Renal cortex interstitium (tissue), 15 donors: Measurements from ENCODE around the gene PPP1R12A. TPM values are rescaled to one million over a fixed set of nuclear protein-coding genes. Genes with fewer than 3 reads are reported as not detected.
"Not testable (repeated sequence)": the region's sequence is repeated elsewhere in the genome, so short reads cannot be mapped to it uniquely, and the experiment has no call there.

Experiments used
- DNase-seq, 11 donors: peaks; one replicate each; pipeline ENCODE4 v3.0.0-alpha.2; 2013; ENCODE audit warnings: low read depth in 9 of 11, low spot score in 4 of 11; ENCODE audit errors: extremely low read depth in 1 of 11
- long read RNA-seq, 16 experiments: transcript quantifications; one replicate each; lab custom pipeline, GENCODE V29; 2026
- polyA plus RNA-seq, 3 donors: library from polyadenylated mRNA; unstranded; fragments of 120-200 nt; gene quantifications; one replicate each; pipeline ENCODE4 v1.2.1, GENCODE V29; 2013; ENCODE audit not compliant: insufficient read length in 3 of 3

PPP1R12A gene
- 100 to 1,000 TPM in 2 of 3 donors, 10 to 100 TPM in 1; 93.4 to 124 (median 113) TPM for polyA plus RNA-seq
- long read RNA-seq, donor 1, partial matches to known transcripts, result 5 of 6 reads
- long read RNA-seq, donor 1, other reads (novel, unspliced or antisense), result 0 of 6 reads
- long read RNA-seq, donor 2, partial matches to known transcripts, result 14 of 21 reads
- long read RNA-seq, donor 2, other reads (novel, unspliced or antisense), result 0 of 21 reads
- long read RNA-seq, donor 3, partial matches to known transcripts, result 29 of 36 reads
- long read RNA-seq, donor 3, other reads (novel, unspliced or antisense), result 0 of 36 reads
- long read RNA-seq, donor 4, full-length matches to known transcripts, result 9 of 29 reads
- long read RNA-seq, donor 4, partial matches to known transcripts, result 20 of 29 reads
- long read RNA-seq, donor 4, other reads (novel, unspliced or antisense), result 0 of 29 reads
- long read RNA-seq, donor 5, result 0 reads
- long read RNA-seq, donor 6, transcript PPP1R12A-212 (3 exons, 443 nt), result major isoform, 7 of 43 reads
- long read RNA-seq, donor 6, partial matches to known transcripts, result 32 of 43 reads
- long read RNA-seq, donor 6, other reads (novel, unspliced or antisense), result 0 of 43 reads
- long read RNA-seq, donor 7, partial matches to known transcripts, result 47 of 53 reads
- long read RNA-seq, donor 7, other reads (novel, unspliced or antisense), result 0 of 53 reads
- long read RNA-seq, donor 8, transcript PPP1R12A-212 (3 exons, 443 nt), result major isoform, 7 of 46 reads
- long read RNA-seq, donor 8, partial matches to known transcripts, result 35 of 46 reads
- long read RNA-seq, donor 8, other reads (novel, unspliced or antisense), result 0 of 46 reads
- long read RNA-seq, donor 9, partial matches to known transcripts, result 11 of 12 reads
- long read RNA-seq, donor 9, other reads (novel, unspliced or antisense), result 0 of 12 reads
- long read RNA-seq, donor 10, partial matches to known transcripts, result 34 of 38 reads
- long read RNA-seq, donor 10, other reads (novel, unspliced or antisense), result 0 of 38 reads
- long read RNA-seq, donor 11, partial matches to known transcripts, result 13 of 14 reads
- long read RNA-seq, donor 11, other reads (novel, unspliced or antisense), result 0 of 14 reads
- long read RNA-seq, donor 12, partial matches to known transcripts, result 9 of 16 reads
- long read RNA-seq, donor 12, other reads (novel, unspliced or antisense), result 0 of 16 reads
- long read RNA-seq, donor 13, result 0 reads
- long read RNA-seq, donor 14, partial matches to known transcripts, result 0 of 2 reads
- long read RNA-seq, donor 14, other reads (novel, unspliced or antisense), result 0 of 2 reads
- long read RNA-seq, donor 15, partial matches to known transcripts, result 7 of 9 reads
- long read RNA-seq, donor 15, other reads (novel, unspliced or antisense), result 0 of 9 reads
- long read RNA-seq, donor 16, full-length matches to known transcripts, result 12 of 36 reads
- long read RNA-seq, donor 16, partial matches to known transcripts, result 24 of 36 reads
- long read RNA-seq, donor 16, other reads (novel, unspliced or antisense), result 0 of 36 reads

DNA sequence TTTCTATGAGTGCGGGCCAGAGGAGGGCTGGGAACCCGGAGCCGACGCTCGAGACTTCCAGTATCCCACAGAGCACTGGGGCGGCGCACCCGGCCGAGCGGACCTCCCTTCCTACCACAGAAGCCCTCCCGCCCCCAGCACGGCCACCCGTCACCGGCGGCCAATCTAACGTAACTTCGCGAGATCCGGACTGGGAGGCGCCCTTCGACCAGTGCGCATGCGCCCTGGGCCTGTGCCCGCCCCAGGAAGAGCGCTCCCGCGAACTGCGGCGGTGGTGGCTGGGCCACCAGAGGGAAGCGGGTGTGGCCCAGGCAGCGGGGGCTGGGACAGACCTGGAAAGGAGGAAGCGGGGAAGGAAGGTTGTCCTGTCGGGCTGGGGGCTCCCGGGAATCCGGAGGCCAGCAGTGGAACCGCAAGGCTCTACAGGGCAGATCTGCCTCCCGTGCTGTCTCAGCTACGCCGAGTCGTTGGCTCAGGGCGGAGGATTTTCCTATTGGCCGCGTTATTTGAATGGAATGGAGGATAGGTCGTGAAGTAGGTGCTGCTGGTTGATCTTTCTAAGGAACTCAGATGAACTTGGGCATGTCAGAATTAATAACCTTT, at the start of gene PPP1R12A:
Gene PPP1R12A (minus strand): TSS at position 77 of the 603 bp plus-strand sequence. CDS start 166 bp downstream, outside the sequence.
- peak; percentile 92 to 97 (median 95) for DNase-seq

DNA sequence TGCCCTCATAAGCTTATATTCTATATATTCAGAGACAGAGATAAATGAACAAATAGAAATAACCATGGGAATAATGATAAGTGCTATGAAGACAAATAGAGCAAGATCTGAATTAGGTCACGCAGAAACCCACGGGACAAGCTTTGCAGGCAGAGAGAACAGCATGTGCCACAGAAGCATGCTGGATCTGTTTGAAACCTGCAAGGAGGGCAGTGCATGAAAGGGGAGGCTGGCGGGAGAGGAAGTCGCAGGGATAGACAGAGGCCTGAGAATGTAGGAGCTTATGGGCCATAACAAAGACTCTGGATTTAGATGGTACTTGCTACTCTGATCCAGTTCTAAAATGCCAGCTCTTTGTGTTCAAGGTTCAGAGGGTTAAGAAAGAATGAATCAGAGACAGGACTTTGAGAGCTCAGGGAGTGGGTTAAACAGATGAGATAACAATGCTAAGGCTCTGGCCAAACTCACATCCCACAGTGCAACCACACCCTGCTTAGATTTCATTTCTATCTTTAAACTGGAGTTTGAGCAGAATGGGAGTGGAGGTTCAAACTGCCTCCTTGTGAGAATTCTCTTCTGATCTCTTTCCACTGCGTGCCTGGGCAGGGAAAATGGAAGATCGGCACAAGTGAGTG, 49.2 kb upstream of the PPP1R12A start:
- DNase-seq, result no peak

DNA sequence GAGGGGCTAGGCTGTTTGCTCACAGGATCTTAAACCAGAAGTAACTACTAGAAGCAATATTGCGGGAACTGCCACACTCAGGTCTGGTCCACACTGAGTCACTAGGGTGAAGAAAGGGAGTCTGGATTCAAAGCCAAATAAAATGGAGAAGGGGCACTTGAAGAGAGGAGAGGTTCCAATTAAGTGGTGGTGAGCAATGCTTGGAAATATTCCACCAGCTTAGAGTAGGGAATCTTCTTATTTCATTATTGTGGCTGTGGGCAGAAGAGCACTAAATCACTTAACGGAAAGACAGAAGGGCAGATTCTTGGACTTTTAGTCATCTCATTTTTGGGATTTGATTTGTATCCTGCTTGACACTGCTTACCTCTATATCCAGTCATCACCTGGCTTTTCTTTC, 48.6 kb upstream of the PPP1R12A start:
- no peak for DNase-seq

DNA sequence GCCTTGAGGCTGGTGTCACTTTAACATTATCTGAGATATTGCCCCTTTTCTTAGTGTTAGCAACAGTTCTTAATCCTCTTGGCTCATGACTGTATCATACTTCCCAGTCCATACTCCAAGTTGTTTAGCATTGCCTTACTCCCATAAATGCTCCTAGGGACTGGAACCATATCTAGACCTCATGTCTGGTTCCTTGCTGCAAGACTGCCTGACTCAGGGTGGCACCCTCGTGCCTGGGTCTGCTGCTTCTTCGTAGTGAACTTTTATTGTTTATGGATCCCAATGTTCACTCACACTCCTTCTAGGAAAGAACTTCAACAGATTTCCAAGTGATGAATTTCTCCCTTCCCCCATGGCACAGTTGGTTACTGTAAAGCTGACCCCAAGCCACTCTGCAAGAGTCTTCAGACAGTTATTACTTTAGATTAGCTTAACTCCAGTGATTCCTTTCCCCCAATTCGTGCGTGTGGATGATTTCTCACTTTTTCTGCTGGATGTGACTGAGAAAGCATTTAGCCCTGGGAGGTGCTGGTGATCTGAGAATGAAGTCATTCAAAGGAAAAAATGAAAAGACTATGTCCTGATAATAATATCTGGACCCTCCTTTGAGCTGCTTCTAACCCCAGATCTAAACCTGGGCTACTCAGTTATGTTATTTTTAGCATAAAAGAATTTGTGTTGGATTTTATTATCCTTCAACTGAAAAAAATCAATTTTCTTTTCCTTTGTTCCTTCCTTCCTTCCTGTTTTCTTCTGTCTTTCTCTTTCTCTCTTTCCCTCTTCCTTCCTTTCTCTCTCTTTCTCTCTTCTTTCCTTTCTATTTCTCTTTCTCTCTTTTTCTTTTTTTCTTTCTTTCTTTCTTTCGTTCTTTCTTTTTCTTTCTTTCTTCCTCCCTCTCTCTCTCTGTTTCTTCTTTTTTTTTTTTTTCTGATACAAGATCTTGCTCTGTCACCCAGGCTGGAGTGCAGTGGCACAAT, 47.5 kb upstream of the PPP1R12A start:
- DNase-seq, result no peak

DNA sequence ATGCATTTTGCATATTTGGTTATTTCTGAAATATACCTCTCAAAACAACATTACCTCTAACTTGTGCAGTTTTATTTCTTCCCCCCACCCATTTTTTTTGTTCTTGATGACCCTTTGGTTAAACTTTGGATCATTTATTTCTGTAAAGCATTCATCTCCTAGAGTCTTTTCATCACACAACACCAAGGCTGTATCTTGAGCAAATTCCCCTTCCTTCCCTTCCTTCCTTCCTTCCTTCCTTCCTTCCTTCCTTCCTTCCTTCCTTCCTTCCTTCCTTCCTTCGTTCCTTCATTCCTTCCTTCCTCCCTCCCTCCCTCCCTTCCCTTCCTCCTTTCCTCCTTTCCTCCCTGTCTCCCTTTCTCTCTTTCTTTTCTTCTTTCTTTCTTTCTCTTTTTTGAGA, 43.8 kb upstream of the PPP1R12A start:
- DNase-seq, result no peak

DNA sequence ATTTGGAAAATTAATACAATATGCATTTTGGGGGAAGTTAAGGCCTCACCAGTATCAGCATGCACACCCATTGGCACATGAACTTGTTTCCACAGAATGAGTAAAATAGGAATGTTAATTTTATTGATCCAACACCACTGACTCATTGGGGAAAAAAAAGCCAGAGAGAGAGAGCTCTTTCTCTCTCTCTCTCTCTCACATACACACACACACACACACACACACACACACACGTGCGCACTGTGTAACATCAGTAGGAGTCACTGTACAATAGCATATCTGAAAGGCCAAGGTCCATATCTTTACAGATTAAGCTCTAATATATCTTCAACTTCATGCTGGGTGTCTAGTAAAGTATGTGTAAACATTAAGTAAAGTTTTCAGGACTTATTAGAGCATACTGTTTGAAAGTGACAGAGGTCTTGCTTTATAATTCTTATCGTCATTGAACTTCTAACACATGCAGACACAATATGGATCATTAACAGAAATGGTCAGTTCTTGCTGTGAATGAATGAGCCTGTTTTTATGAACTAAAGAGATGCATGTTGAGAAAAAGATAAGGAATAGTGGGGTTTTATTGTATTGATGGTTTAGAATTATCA, 43.1 kb upstream of the PPP1R12A start:
- DNase-seq, result not testable (repeated sequence)

DNA sequence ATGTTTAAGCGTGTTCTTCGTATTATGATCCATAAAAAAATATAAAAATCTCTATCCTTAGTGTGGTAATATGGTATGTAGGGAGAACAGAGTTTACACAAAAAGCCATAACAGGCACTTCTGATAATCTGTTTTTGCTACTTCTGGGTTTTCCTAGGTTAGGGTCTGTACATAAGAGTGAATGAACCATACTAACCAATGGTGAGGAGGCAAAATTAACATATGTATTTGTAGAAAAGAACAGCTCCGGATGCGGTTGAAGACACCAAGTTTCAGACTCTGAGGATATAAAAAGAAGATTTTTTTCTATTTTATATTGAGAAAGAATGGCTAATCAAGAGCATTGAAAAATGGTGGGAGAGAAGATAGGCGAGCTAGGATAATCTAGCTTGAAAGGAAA, 40.2 kb upstream of the PPP1R12A start:
- no peak for DNase-seq

DNA sequence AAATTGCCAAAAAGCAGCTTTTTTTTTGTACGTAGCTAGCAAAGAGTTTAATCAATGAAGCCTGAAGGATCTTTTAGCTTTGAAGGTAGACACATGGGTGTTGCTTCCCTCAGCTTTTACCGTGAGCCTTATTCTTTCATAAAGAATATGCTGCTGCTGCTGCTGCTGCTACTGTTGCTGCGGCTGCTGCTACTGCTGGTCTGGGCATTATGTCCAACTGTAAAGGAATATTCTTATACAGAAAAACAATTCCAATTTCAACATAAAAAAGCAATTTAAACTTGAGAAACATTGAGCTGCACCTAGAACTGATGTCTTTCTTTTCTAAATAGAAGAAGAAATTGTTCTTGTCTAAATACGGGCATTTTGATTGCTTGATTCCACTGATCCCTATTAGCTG, 38.9 kb upstream of the PPP1R12A start:
- no peak for DNase-seq

DNA sequence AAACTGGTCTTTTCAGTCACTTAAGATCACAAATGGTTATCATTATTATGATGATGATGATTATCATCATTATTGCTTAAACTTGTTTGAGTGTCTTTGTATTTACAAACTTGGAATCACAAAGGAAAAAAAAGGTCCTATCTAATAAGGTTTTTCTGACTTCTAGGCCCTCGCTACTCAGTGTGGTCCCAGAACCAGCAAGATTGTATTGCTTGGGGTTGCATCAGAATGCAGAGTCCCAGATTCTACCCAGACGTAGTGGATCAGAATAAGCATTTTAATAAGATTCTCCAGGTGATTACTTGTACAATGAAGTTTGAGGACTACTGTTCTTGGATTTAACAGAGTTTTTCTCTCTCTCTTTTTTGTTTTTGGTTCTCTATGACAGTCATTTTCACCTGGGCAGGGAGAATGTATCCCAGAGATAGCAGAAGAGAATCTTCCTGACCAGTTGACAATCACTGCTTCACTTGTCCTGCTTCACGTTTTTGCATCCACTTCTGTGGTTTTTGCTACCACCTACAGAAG, 29.3 kb upstream of the PPP1R12A start:
- no peak for DNase-seq

DNA sequence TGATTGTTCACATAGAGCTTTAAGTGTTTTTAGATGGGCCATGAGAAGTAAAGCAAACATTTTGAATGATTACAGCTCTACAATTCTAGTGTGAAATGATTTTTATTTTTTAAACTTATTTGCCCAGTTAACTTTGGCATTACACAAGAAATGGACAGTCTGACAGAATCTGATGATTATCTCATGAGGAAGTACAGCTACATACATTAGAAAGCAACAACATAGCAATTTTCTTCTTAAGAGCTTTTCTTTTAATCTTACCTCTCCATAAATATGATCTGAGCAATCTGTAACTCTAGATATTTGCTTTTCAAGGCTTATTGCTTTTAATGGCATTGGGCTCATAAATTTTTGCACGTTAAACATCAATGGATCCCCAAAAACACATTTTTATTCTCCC, 26.5 kb upstream of the PPP1R12A start:
- no peak for DNase-seq

DNA sequence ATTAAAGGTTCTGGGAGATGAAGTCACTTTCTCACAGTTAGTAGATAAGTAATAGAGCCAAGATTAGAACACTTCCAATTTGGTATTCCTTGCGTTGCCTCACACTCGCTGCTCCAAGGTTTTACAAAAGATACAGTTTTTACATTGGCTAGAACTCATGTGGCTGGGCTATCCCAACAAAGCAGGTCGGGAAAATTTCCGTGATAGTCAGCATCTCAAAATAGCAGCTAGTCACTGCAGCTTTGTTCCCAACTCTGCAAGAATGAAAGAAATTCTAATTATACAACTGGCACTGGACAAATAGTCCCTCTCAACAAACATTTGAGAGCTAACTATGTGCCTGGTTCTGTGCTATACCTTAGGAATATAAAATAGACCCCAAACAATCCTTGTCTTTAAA, 24.6 kb upstream of the PPP1R12A start:
- DNase-seq, result no peak

DNA sequence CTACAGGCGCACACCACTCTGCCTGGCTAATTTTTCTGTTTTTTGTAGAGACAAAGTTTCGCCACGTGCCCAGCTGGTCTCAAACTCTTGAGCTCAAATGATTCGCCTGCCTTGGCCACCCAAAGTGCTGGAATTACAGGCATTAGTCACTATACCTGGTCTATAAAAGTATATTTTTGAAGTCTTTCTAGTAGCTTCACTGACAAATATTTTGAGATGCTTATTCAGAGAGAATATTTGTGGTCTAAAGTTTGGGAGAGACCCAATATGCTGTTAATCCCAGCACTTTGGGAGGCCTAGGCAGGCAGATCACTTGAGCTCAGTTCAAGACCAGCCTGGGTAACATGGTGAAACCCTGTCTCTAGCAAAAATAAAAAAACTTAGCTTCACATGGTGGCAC, 22.0 kb upstream of the PPP1R12A start:
- DNase-seq, result no peak

DNA sequence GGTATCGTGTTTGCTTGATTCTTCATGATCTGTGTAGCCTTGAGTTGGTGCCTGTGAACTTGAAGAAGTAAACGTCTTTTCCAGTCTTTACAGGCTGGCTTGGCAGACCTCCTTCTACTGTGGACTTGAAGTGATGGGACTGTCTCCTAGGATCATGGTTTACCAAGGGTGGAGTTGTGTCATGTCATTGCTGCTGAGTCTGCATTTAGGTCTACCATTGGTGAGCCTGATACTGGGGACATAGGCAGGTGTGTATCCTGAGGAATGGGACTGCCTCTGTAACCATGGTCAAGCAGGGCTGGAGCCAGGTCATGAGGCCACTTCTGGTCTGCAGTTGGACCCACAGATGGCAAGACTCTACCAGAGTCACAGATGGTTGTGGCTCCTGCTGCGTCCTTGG, 20.7 kb upstream of the PPP1R12A start:
- DNase-seq, result no peak

DNA sequence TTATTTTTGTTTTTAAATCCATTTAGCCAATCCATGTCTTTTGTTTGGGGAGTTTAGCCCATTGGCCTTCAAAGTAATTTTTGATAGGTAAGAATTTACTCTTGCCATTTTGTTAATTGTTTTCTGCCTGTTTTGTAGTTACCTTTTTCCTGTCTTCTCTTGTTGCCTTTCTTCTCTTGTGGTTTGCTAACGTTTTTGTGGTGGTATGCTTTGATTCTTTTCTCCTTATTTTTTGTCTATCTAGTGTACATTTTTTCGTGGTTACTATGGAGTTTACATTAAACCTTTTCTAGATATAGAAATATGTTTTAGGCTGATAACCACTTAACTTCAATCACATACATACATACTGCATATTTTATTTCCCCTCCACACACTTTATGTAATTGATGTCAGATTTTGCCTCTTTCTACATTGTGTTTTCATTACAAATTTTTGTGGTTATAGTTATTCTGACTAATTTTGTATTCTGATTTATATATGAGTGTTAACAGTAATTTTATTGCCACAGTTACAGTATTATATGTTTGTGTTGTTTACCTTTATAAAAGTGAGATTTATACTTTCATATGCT, 19.2 kb upstream of the PPP1R12A start:
- no peak for DNase-seq

DNA sequence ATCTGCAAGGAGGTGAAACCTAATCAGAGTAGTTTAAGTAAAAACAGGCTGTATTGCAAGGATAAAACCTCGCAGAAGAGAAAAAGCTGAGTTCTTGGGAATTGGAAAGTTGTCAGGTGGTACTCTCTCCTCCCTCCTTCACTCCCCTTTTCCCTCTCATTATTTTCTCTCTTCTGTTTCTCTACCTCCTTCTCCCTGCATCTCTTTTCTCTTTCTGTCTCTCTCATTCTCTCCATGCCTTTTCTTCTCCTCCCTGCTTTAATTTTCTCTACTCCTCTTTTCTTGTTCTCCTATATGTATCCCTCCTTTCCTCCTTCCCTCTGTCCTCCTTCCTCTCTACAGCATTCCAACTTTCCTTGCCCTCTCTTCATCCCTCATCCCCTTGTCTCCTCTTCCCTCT, 14.2 kb upstream of the PPP1R12A start:
- DNase-seq, result no peak

DNA sequence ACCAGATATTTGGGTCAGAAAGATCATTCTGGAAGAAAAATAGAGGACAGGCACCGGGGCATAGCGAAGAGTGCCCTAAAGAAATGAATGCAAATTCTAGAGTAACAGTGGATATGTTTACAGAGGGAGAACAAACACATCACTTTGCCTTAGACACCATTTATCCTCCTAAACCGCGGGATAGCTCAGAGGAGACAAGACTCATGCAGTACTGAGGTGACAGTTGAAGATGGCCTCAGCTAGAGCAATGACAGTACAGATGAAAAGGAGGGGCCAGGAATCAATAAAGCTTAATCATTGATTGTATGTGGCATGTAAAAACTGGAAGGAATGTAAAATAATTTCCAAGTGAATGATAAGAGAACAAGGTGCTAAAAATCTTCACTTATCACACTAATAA, 10.5 kb upstream of the PPP1R12A start:
- no peak for DNase-seq
